WTC11 (cell line): ENCODE measurements around the gene SLC9A4.

Experiments used
- CTCF ChIP-seq: fragments of 200-600 bp; IDR thresholded peaks from 2 replicates; pipeline ENCODE4 v1.8.0; 2022; ENCODE audit warnings: antibody characterized with exemption
- ZNF423 ChIP-seq: fragments of 250-450 bp; sonication (Bioruptor Pico); IDR thresholded peaks from 2 replicates; pipeline ENCODE4 v2.1.2; 2022; ENCODE audit warnings: mild to moderate bottlenecking, moderate library complexity

GRCh38 chr2:102518170-102518569, 45.1 kb downstream of the SLC9A4 start:
- TF ChIP-seq CTCF (no peak), ZNF423 (no peak)
